ENCODE results near the gene CTDSP1.

Gene CTDSP1

GRCh38 chr2:218391202-218391601 is 8.5 kb upstream of the CTDSP1 start:
- no peak for FAIRE-seq
- DNase-seq (ENCODE audit: insufficient read length, low spot score) = no peak
- TF ChIP-seq POU2F2 (IDR thresholded peaks at IDR 0.05; ENCODE audit: low read depth, low read length) = no peak
- no peak for TF ChIP-seq POLR2A (IDR thresholded peaks at IDR 0.05; ENCODE audit: low read depth, low read length)
- no peak for TF ChIP-seq POLR2AphosphoS5 (IDR thresholded peaks at IDR 0.05; ENCODE audit: low read depth, low read length)
- TF ChIP-seq TAF1 (IDR thresholded peaks at IDR 0.05; ENCODE audit: low read depth, low read length) = no peak
- no peak for TF ChIP-seq SPI1 (IDR thresholded peaks at IDR 0.05; ENCODE audit: low read depth, low read length)
- TF ChIP-seq PAX5 (IDR thresholded peaks at IDR 0.05; ENCODE audit: insufficient read depth, low read length, severe bottlenecking) = no peak

- no peak for TF ChIP-seq POLR2AphosphoS5 (IDR thresholded peaks at IDR 0.05; ENCODE audit: low read depth, low read length)
- no peak for TF ChIP-seq SPI1 (IDR thresholded peaks at IDR 0.05; ENCODE audit: low read depth, low read length)
- TF ChIP-seq TAF1 (IDR thresholded peaks at IDR 0.05; ENCODE audit: low read depth, low read length) = no peak
- TF ChIP-seq PAX5 (IDR thresholded peaks at IDR 0.05; ENCODE audit: insufficient read depth, low read length, severe bottlenecking) = no peak
- TF ChIP-seq POLR2A (IDR thresholded peaks at IDR 0.05; ENCODE audit: low read depth, low read length) = no peak
- no peak for TF ChIP-seq POU2F2 (IDR thresholded peaks at IDR 0.05; ENCODE audit: low read depth, low read length)
- DNase-seq (ENCODE audit: insufficient read length, low spot score) = no peak
- no peak for FAIRE-seq
These were observed 7.2 kb upstream of the CTDSP1 start for GRCh38 chr2:218392459-218392858.

- no peak for TF ChIP-seq POLR2AphosphoS5 (IDR thresholded peaks at IDR 0.05; ENCODE audit: low read depth, low read length)
- TF ChIP-seq SPI1 (IDR thresholded peaks at IDR 0.05; ENCODE audit: low read depth, low read length) = no peak
- no peak for TF ChIP-seq TAF1 (IDR thresholded peaks at IDR 0.05; ENCODE audit: low read depth, low read length)
- no peak for TF ChIP-seq POLR2A (IDR thresholded peaks at IDR 0.05; ENCODE audit: low read depth, low read length)
- DNase-seq (ENCODE audit: insufficient read length, low spot score) (no peak), FAIRE-seq (no peak)
These were observed 6.7 kb upstream of the CTDSP1 start for GRCh38 chr2:218392891-218393462.

- TF ChIP-seq TAF1 (IDR thresholded peaks at IDR 0.05; ENCODE audit: low read depth, low read length) (no peak), PAX5 (IDR thresholded peaks at IDR 0.05; ENCODE audit: insufficient read depth, low read length, severe bottlenecking) (no peak), SPI1 (IDR thresholded peaks at IDR 0.05; ENCODE audit: low read depth, low read length) (no peak), POU2F2 (IDR thresholded peaks at IDR 0.05; ENCODE audit: low read depth, low read length) (no peak), POLR2AphosphoS5 (IDR thresholded peaks at IDR 0.05; ENCODE audit: low read depth, low read length) (no peak), POLR2A (IDR thresholded peaks at IDR 0.05; ENCODE audit: low read depth, low read length) (no peak)
- DNase-seq (ENCODE audit: insufficient read length, low spot score) (no peak), FAIRE-seq (no peak)
These were observed 5.8 kb upstream of the CTDSP1 start for GRCh38 chr2:218393750-218394290.

- TF ChIP-seq PAX5 (IDR thresholded peaks at IDR 0.05; ENCODE audit: insufficient read depth, low read length, severe bottlenecking) = no peak
- no peak for TF ChIP-seq TAF1 (IDR thresholded peaks at IDR 0.05; ENCODE audit: low read depth, low read length)
- no peak for TF ChIP-seq SPI1 (IDR thresholded peaks at IDR 0.05; ENCODE audit: low read depth, low read length)
- no peak for TF ChIP-seq POU2F2 (IDR thresholded peaks at IDR 0.05; ENCODE audit: low read depth, low read length)
- no peak for FAIRE-seq
- no peak for DNase-seq (ENCODE audit: insufficient read length, low spot score)
These were observed 5.2 kb upstream of the CTDSP1 start for GRCh38 chr2:218394298-218395089.

- DNase-seq (ENCODE audit: insufficient read length, low spot score) (no peak), FAIRE-seq (no peak)
- no peak for TF ChIP-seq POLR2AphosphoS5 (IDR thresholded peaks at IDR 0.05; ENCODE audit: low read depth, low read length)
- TF ChIP-seq POLR2A (IDR thresholded peaks at IDR 0.05; ENCODE audit: low read depth, low read length) = no peak
- TF ChIP-seq SPI1 (IDR thresholded peaks at IDR 0.05; ENCODE audit: low read depth, low read length) = no peak
- no peak for TF ChIP-seq PAX5 (IDR thresholded peaks at IDR 0.05; ENCODE audit: insufficient read depth, low read length, severe bottlenecking)
- no peak for TF ChIP-seq POU2F2 (IDR thresholded peaks at IDR 0.05; ENCODE audit: low read depth, low read length)
- TF ChIP-seq TAF1 (IDR thresholded peaks at IDR 0.05; ENCODE audit: low read depth, low read length) = no peak
These were observed 4.6 kb upstream of the CTDSP1 start for GRCh38 chr2:218395090-218395444.

GRCh38 chr2:218395456-218395825 is 4.2 kb upstream of the CTDSP1 start:
- no peak for TF ChIP-seq TAF1 (IDR thresholded peaks at IDR 0.05; ENCODE audit: low read depth, low read length)
- TF ChIP-seq POU2F2 (IDR thresholded peaks at IDR 0.05; ENCODE audit: low read depth, low read length) = no peak
- no peak for TF ChIP-seq SPI1 (IDR thresholded peaks at IDR 0.05; ENCODE audit: low read depth, low read length)
- DNase-seq (ENCODE audit: insufficient read length, low spot score) = no peak
- peak; percentile 33 for FAIRE-seq

- peak; percentile 94 for FAIRE-seq
- peak; percentile 85 for DNase-seq (ENCODE audit: insufficient read length, low spot score)
- no peak for TF ChIP-seq POLR2A (IDR thresholded peaks at IDR 0.05; ENCODE audit: low read depth, low read length)
- TF ChIP-seq TAF1 (IDR thresholded peaks at IDR 0.05; ENCODE audit: low read depth, low read length) = no peak
- TF ChIP-seq POU2F2 (IDR thresholded peaks at IDR 0.05; ENCODE audit: low read depth, low read length) = peak; percentile 34; the same call in 1 of the 2 replicates
These were observed 3.6 kb upstream of the CTDSP1 start for GRCh38 chr2:218395826-218396687.

GRCh38 chr2:218396688-218397462 is 2.8 kb upstream of the CTDSP1 start:
- DNase-seq (ENCODE audit: insufficient read length, low spot score) (no peak), FAIRE-seq (no peak)
- no peak for TF ChIP-seq POU2F2 (IDR thresholded peaks at IDR 0.05; ENCODE audit: low read depth, low read length)
- TF ChIP-seq SPI1 (IDR thresholded peaks at IDR 0.05; ENCODE audit: low read depth, low read length) = no peak
- no peak for TF ChIP-seq TAF1 (IDR thresholded peaks at IDR 0.05; ENCODE audit: low read depth, low read length)
- no peak for TF ChIP-seq PAX5 (IDR thresholded peaks at IDR 0.05; ENCODE audit: insufficient read depth, low read length, severe bottlenecking)
- TF ChIP-seq POLR2A (IDR thresholded peaks at IDR 0.05; ENCODE audit: low read depth, low read length) = no peak; the same call in 1 of the 2 replicates
